ENCODE data around the gene SLC25A21.

SLC25A21 gene

GRCh38 chr14:36996857-36997590, 175.4 kb downstream of the SLC25A21 start:
- no peak overlapping the region for H3K4me3 ChIP-seq (ENCODE audit: low read length in 2 of 2)
- no peaks in the 10 kb centered on the region for H3K27me3 ChIP-seq (ENCODE audit: control insufficient read depth in 3 of 3, insufficient read depth in 3 of 3, low read depth in 1 of 3, low read length in 3 of 3)
- no CpG with 5 or more reads among the region's 5 CpGs for WGBS, 2 donors (ENCODE audit: extremely low coverage in 2 of 2, insufficient read length in 2 of 2, insufficient replicate concordance in 1 of 2)

GRCh38 chr14:36996133-36996856, 176.1 kb downstream of the SLC25A21 start:
- Histone ChIP-seq H3K14ac (ENCODE audit: low read length) (no peak overlapping the region), H3K27ac (replicated peaks; ENCODE audit: low read length) (no peak overlapping the region), H3K4me1 (ENCODE audit: control insufficient read depth in 2 of 2, insufficient read depth in 1 of 2, low read depth in 1 of 2, low read length in 2 of 2) (peaks cover 0 to 2% of the 10 kb centered on the region in 2 donors), H3K18ac (ENCODE audit: low read length) (no peak overlapping the region), H2BK5ac (ENCODE audit: low read length) (no peak overlapping the region), H2AFZ (ENCODE audit: low read length) (no peak overlapping the region), H3K4ac (ENCODE audit: low read length) (no peak overlapping the region), H3K36me3 (replicated peaks in 1 of 2; ENCODE audit: control insufficient read depth in 2 of 2, insufficient read depth in 2 of 2, low read length in 2 of 2) (no peaks in the 10 kb centered on the region), H3K4me2 (ENCODE audit: insufficient read depth, low read length, poor library complexity, severe bottlenecking) (no peak overlapping the region), H3K4me3 (ENCODE audit: low read length in 2 of 2) (no peak overlapping the region), H2BK12ac (ENCODE audit: low read length) (no peak overlapping the region), H3K23ac (ENCODE audit: low read depth, low read length, poor library complexity) (no peak overlapping the region), H2BK15ac (ENCODE audit: low read length) (no peak overlapping the region), H3K79me1 (ENCODE audit: low read depth, low read length) (no peaks in the 10 kb centered on the region), H3K9me3 (replicated peaks in 1 of 2; ENCODE audit: control insufficient read depth in 2 of 2, insufficient read depth in 1 of 2, low read depth in 1 of 2, low read length in 2 of 2) (no peaks in the 10 kb centered on the region), H3K9ac (ENCODE audit: low read depth, low read length, poor library complexity) (no peak overlapping the region), H2BK120ac (ENCODE audit: low read depth, low read length) (no peak overlapping the region), H4K91ac (ENCODE audit: low read depth, low read length, poor library complexity) (no peak overlapping the region), H4K8ac (ENCODE audit: low read depth, low read length) (no peak overlapping the region), H2AK5ac (ENCODE audit: low read depth, low read length) (no peak overlapping the region), H3K27me3 (ENCODE audit: control insufficient read depth in 3 of 3, insufficient read depth in 3 of 3, low read depth in 1 of 3, low read length in 3 of 3) (no peaks in the 10 kb centered on the region)
- no CpG with 5 or more reads among the region's 4 CpGs for WGBS, 2 donors (ENCODE audit: extremely low coverage in 2 of 2, insufficient read length in 2 of 2, insufficient replicate concordance in 1 of 2)
- DNase-seq (ENCODE audit: low spot score): no peak

More at GRCh38 chr14:36996857-36997590, 175.4 kb downstream of the SLC25A21 start:
- no peak overlapping the region for H2AFZ ChIP-seq (ENCODE audit: low read length)
- H2BK15ac ChIP-seq (ENCODE audit: low read length): no peak overlapping the region
- H2BK12ac ChIP-seq (ENCODE audit: low read length): no peak overlapping the region
- H4K8ac ChIP-seq (ENCODE audit: low read depth, low read length): no peak overlapping the region
- no peaks in the 10 kb centered on the region for H3K79me1 ChIP-seq (ENCODE audit: low read depth, low read length)
- no peak overlapping the region for H2AK5ac ChIP-seq (ENCODE audit: low read depth, low read length)
- no peak overlapping the region for H3K14ac ChIP-seq (ENCODE audit: low read length)
- no peak overlapping the region for H3K4ac ChIP-seq (ENCODE audit: low read length)
- no peaks in the 10 kb centered on the region for H3K36me3 ChIP-seq (replicated peaks in 1 of 2; ENCODE audit: control insufficient read depth in 2 of 2, insufficient read depth in 2 of 2, low read length in 2 of 2)
- DNase-seq (ENCODE audit: low spot score): no peak
- no peak overlapping the region for H2BK5ac ChIP-seq (ENCODE audit: low read length)
- peaks cover 0 to 2% of the 10 kb centered on the region in 2 donors for H3K4me1 ChIP-seq (ENCODE audit: control insufficient read depth in 2 of 2, insufficient read depth in 1 of 2, low read depth in 1 of 2, low read length in 2 of 2)
- H3K9me3 ChIP-seq (replicated peaks in 1 of 2; ENCODE audit: control insufficient read depth in 2 of 2, insufficient read depth in 1 of 2, low read depth in 1 of 2, low read length in 2 of 2): no peaks in the 10 kb centered on the region
- H3K18ac ChIP-seq (ENCODE audit: low read length): no peak overlapping the region
- H3K27ac ChIP-seq (replicated peaks; ENCODE audit: low read length): no peak overlapping the region
- no peak overlapping the region for H3K23ac ChIP-seq (ENCODE audit: low read depth, low read length, poor library complexity)
- H3K9ac ChIP-seq (ENCODE audit: low read depth, low read length, poor library complexity): no peak overlapping the region
- no peak overlapping the region for H4K91ac ChIP-seq (ENCODE audit: low read depth, low read length, poor library complexity)
- no peak overlapping the region for H2BK120ac ChIP-seq (ENCODE audit: low read depth, low read length)
- no peak overlapping the region for H3K4me2 ChIP-seq (ENCODE audit: insufficient read depth, low read length, poor library complexity, severe bottlenecking)

- Histone ChIP-seq H3K4me1 (ENCODE audit: control insufficient read depth in 2 of 2, insufficient read depth in 1 of 2, low read depth in 1 of 2, low read length in 2 of 2) (peaks cover 0 to 2% of the 10 kb centered on the region in 2 donors), H2BK5ac (ENCODE audit: low read length) (no peak overlapping the region), H2AK5ac (ENCODE audit: low read depth, low read length) (no peak overlapping the region), H4K91ac (ENCODE audit: low read depth, low read length, poor library complexity) (no peak overlapping the region), H3K18ac (ENCODE audit: low read length) (no peak overlapping the region), H3K27ac (replicated peaks; ENCODE audit: low read length) (no peak overlapping the region), H3K14ac (ENCODE audit: low read length) (no peak overlapping the region), H3K4ac (ENCODE audit: low read length) (no peak overlapping the region), H2AFZ (ENCODE audit: low read length) (no peak overlapping the region), H3K9ac (ENCODE audit: low read depth, low read length, poor library complexity) (no peak overlapping the region), H4K8ac (ENCODE audit: low read depth, low read length) (no peak overlapping the region), H3K36me3 (replicated peaks in 1 of 2; ENCODE audit: control insufficient read depth in 2 of 2, insufficient read depth in 2 of 2, low read length in 2 of 2) (no peaks in the 10 kb centered on the region), H2BK12ac (ENCODE audit: low read length) (no peak overlapping the region), H3K4me2 (ENCODE audit: insufficient read depth, low read length, poor library complexity, severe bottlenecking) (no peak overlapping the region), H3K9me3 (replicated peaks in 1 of 2; ENCODE audit: control insufficient read depth in 2 of 2, insufficient read depth in 1 of 2, low read depth in 1 of 2, low read length in 2 of 2) (no peaks in the 10 kb centered on the region), H3K4me3 (ENCODE audit: low read length in 2 of 2) (no peak overlapping the region), H2BK120ac (ENCODE audit: low read depth, low read length) (no peak overlapping the region), H2BK15ac (ENCODE audit: low read length) (no peak overlapping the region), H3K27me3 (ENCODE audit: control insufficient read depth in 3 of 3, insufficient read depth in 3 of 3, low read depth in 1 of 3, low read length in 3 of 3) (no peaks in the 10 kb centered on the region), H3K79me1 (ENCODE audit: low read depth, low read length) (no peaks in the 10 kb centered on the region), H3K23ac (ENCODE audit: low read depth, low read length, poor library complexity) (no peak overlapping the region)
- DNase-seq (ENCODE audit: low spot score): no peak
- WGBS, 2 donors (ENCODE audit: extremely low coverage in 2 of 2, insufficient read length in 2 of 2, insufficient replicate concordance in 1 of 2): no CpG with 5 or more reads among the region's 3 CpGs
Observed at GRCh38 chr14:36989806-36990205, 182.6 kb downstream of the SLC25A21 start.

GRCh38 chr14:36988989-36989388, 183.4 kb downstream of the SLC25A21 start:
- H3K9me3 ChIP-seq (replicated peaks in 1 of 2; ENCODE audit: control insufficient read depth in 2 of 2, insufficient read depth in 1 of 2, low read depth in 1 of 2, low read length in 2 of 2): no peaks in the 10 kb centered on the region
- H2BK120ac ChIP-seq (ENCODE audit: low read depth, low read length): no peak overlapping the region
- no peak overlapping the region for H2AK5ac ChIP-seq (ENCODE audit: low read depth, low read length)

More at GRCh38 chr14:36988989-36989388, 183.4 kb downstream of the SLC25A21 start:
- H2BK15ac ChIP-seq (ENCODE audit: low read length): no peak overlapping the region
- H3K4me1 ChIP-seq (ENCODE audit: control insufficient read depth in 2 of 2, insufficient read depth in 1 of 2, low read depth in 1 of 2, low read length in 2 of 2): no peaks in the 10 kb centered on the region
- no peak overlapping the region for H3K4me2 ChIP-seq (ENCODE audit: insufficient read depth, low read length, poor library complexity, severe bottlenecking)
- no peak overlapping the region for H3K9ac ChIP-seq (ENCODE audit: low read depth, low read length, poor library complexity)
- H3K27me3 ChIP-seq (ENCODE audit: control insufficient read depth in 3 of 3, insufficient read depth in 3 of 3, low read depth in 1 of 3, low read length in 3 of 3): no peaks in the 10 kb centered on the region
- no peak overlapping the region for H2BK12ac ChIP-seq (ENCODE audit: low read length)
- H3K79me1 ChIP-seq (ENCODE audit: low read depth, low read length): no peaks in the 10 kb centered on the region
- H3K27ac ChIP-seq (replicated peaks; ENCODE audit: low read length): no peak overlapping the region
- no peak for DNase-seq (ENCODE audit: low spot score)
- H4K91ac ChIP-seq (ENCODE audit: low read depth, low read length, poor library complexity): no peak overlapping the region
- H2AFZ ChIP-seq (ENCODE audit: low read length): no peak overlapping the region
- H3K4me3 ChIP-seq (ENCODE audit: low read length in 2 of 2): no peak overlapping the region
- no CpG with 5 or more reads among the region's 1 CpG for WGBS, 2 donors (ENCODE audit: extremely low coverage in 2 of 2, insufficient read length in 2 of 2, insufficient replicate concordance in 1 of 2)
- H3K4ac ChIP-seq (ENCODE audit: low read length): no peak overlapping the region
- H3K14ac ChIP-seq (ENCODE audit: low read length): no peak overlapping the region
- H4K8ac ChIP-seq (ENCODE audit: low read depth, low read length): no peak overlapping the region
- H3K36me3 ChIP-seq (replicated peaks in 1 of 2; ENCODE audit: control insufficient read depth in 2 of 2, insufficient read depth in 2 of 2, low read length in 2 of 2): no peaks in the 10 kb centered on the region
- H3K18ac ChIP-seq (ENCODE audit: low read length): no peak overlapping the region
- H2BK5ac ChIP-seq (ENCODE audit: low read length): no peak overlapping the region
- H3K23ac ChIP-seq (ENCODE audit: low read depth, low read length, poor library complexity): no peak overlapping the region

Data from neuronal stem cell (in vitro differentiated cells).